HL-60/S4 treated with phorbol 12-myristate 13-acetate at 8.2 ng/mL for 4 days and 3 days (cell line): ENCODE data around the gene PLXNA4.
"Not testable (repeated sequence)": the region's sequence is repeated elsewhere in the genome, so short reads cannot be mapped to it uniquely, and the experiment has no call there.

Experiments used
- in situ Hi-C: fragments of 300-500 bp; cut with MboI; formaldehyde crosslinking; loops from 2 replicates; pipeline ENCODE4 v1.15.0; 2022; ENCODE audit warnings: low sequenced_read_pairs

Gene PLXNA4

GRCh38 chr7:132397070-132397469 lies 179.2 kb downstream of the PLXNA4 start:
- in situ Hi-C loops, result no loop called here

- in situ Hi-C loops, result no loop called here
Observed at GRCh38 chr7:132395361-132395760, 180.9 kb downstream of the PLXNA4 start.

GRCh38 chr7:132394283-132395198 lies 181.7 kb downstream of the PLXNA4 start:
- in situ Hi-C loops, result no loop called here

GRCh38 chr7:132393789-132394261 lies 182.4 kb downstream of the PLXNA4 start:
- in situ Hi-C loops, result no loop called here

- in situ Hi-C loops, result no loop called here
Observed at GRCh38 chr7:132392713-132393112, 183.6 kb downstream of the PLXNA4 start.

- in situ Hi-C loops, result no loop called here
Observed at GRCh38 chr7:132390705-132391104, 185.6 kb downstream of the PLXNA4 start.

- in situ Hi-C loops, result not testable (repeated sequence)
Observed at GRCh38 chr7:132390049-132390448, 186.2 kb downstream of the PLXNA4 start.

GRCh38 chr7:132388688-132389087 lies 187.6 kb downstream of the PLXNA4 start:
- in situ Hi-C loops, result no loop called here

- in situ Hi-C loops, result no loop called here
Observed at GRCh38 chr7:132387596-132387995, 188.7 kb downstream of the PLXNA4 start.

GRCh38 chr7:132386201-132386681 lies 190.0 kb downstream of the PLXNA4 start:
- in situ Hi-C loops, result no loop called here

- in situ Hi-C loops, result no loop called here
Observed at GRCh38 chr7:132383962-132384361, 192.3 kb downstream of the PLXNA4 start.

- in situ Hi-C loops, result no loop called here
Observed at GRCh38 chr7:132381742-132382472, 194.4 kb downstream of the PLXNA4 start.

- in situ Hi-C loops, result no loop called here
Observed at GRCh38 chr7:132380059-132380458, 196.2 kb downstream of the PLXNA4 start.

- in situ Hi-C loops, result no loop called here
Observed at GRCh38 chr7:132379292-132379691, 197.0 kb downstream of the PLXNA4 start.

- in situ Hi-C loops, result no loop called here
Observed at GRCh38 chr7:132377703-132378584, 198.3 kb downstream of the PLXNA4 start.

GRCh38 chr7:132377015-132377414 lies 199.3 kb downstream of the PLXNA4 start:
- in situ Hi-C loops, result no loop called here

GRCh38 chr7:132376361-132377013 lies 199.8 kb downstream of the PLXNA4 start:
- in situ Hi-C loops, result no loop called here

GRCh38 chr7:132373879-132374278 lies 202.4 kb downstream of the PLXNA4 start:
- in situ Hi-C loops, result no loop called here

GRCh38 chr7:132373041-132373440 lies 203.2 kb downstream of the PLXNA4 start:
- in situ Hi-C loops, result no loop called here

- in situ Hi-C loops, result no loop called here
Observed at GRCh38 chr7:132371948-132372347, 204.3 kb downstream of the PLXNA4 start.
